ENCODE results near the gene ZNF511.

DNA sequence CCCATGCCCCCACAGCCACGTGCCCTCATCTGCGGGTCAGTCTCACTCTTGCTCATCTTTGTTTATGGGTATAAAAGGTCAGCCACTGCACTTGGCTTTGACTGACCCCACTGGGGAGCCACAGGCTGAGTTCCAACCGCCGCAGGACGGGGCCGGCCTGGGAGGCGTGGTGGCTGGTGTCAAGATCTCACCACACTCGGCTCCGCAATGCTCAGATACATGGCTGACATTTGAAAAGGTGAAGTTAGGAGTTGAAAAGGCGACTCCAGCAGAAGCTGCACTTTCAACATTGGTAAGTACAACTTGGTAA lies 14.9 kb upstream of the ZNF511 start:
- no peak for TF ChIP-seq CTCF (IDR thresholded peaks at IDR 0.05; ENCODE audit: poor library complexity, severe bottlenecking)
- no peak for TF ChIP-seq POLR2AphosphoS5 (IDR thresholded peaks at IDR 0.05)
- TF ChIP-seq RAD21 (conservative IDR thresholded peaks at IDR 0.05), result no peak
- TF ChIP-seq SMC3 (conservative IDR thresholded peaks at IDR 0.05; ENCODE audit: poor library complexity), result no peak
- no peak for TF ChIP-seq TAF1 (IDR thresholded peaks at IDR 0.05; ENCODE audit: low read depth)
- TF ChIP-seq REST (IDR thresholded peaks at IDR 0.05; ENCODE audit: borderline replicate concordance), result no peak

All from neural cell (in vitro differentiated cells).